NB4 (cell line): ENCODE measurements around the gene ADAM23.

Experiments
- DNase-seq: peaks from one replicate; pipeline ENCODE4 v3.0.0; 2010; ENCODE audit warnings: low read depth
- H3K4me3 ChIP-seq: one replicate; pipeline ENCODE4 v1.5.1; 2011; ENCODE audit warnings: mild to moderate bottlenecking, low read depth, low read length, moderate library complexity
- MYC ChIP-seq: IDR thresholded peaks from 2 replicates; pipeline ENCODE4 v1.6.1; 2011; ENCODE audit warnings: low read depth, low read length
- POLR2A ChIP-seq: IDR thresholded peaks from 2 replicates; pipeline ENCODE4 v1.6.1; 2011; ENCODE audit warnings: mild to moderate bottlenecking; ENCODE audit not compliant: insufficient read length; ENCODE audit errors: extremely low read depth
- TF ChIP-seq, protein P1 (sequence below): IDR thresholded peaks from 2 replicates; pipeline ENCODE4 v1.6.1; 2011; ENCODE audit warnings: low read depth, low read length
- TF ChIP-seq, protein P2 (sequence below): IDR thresholded peaks from one replicate; pipeline ENCODE4 v1.5.1; 2012; ENCODE audit warnings: low read depth, low read length

Gene ADAM23

DNA sequence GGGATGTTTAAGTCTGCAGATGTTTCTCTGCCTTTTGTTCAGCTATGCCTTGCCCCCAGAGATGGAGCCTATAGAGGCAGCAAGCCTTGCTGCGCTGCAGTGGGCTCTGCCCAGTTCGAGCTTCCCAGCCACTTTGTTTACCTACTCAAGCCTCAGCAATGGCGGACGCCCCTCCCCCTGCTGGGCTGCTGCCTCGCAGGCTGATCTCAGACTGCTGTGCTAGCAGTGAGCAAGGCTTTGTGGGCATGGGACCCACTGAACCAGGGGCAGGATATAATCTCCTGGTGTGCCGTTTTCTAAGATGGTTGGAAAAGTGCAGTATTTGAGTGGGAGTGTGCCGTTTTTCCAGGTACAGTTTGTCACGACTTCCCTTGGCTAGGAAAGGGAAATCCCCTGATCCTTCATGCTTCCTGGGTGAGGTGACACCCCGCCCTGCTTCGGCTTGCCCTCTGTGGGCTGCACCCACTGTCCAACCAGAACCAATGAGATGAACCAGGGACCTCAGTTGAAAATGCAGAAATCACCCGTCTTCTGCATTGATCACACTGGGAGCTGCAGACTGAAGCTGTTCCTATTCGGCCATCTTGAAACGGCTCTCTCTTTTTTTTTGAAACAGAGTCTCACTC lies 27.6 kb upstream of the ADAM23 start:
- H3K4me3 ChIP-seq, result no peak overlapping the region
- TF ChIP-seq POLR2A (no peak), MYC (no peak)
- TF ChIP-seq, protein P1, sequence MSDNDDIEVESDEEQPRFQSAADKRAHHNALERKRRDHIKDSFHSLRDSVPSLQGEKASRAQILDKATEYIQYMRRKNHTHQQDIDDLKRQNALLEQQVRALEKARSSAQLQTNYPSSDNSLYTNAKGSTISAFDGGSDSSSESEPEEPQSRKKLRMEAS, result no peak
- TF ChIP-seq, protein P2, sequence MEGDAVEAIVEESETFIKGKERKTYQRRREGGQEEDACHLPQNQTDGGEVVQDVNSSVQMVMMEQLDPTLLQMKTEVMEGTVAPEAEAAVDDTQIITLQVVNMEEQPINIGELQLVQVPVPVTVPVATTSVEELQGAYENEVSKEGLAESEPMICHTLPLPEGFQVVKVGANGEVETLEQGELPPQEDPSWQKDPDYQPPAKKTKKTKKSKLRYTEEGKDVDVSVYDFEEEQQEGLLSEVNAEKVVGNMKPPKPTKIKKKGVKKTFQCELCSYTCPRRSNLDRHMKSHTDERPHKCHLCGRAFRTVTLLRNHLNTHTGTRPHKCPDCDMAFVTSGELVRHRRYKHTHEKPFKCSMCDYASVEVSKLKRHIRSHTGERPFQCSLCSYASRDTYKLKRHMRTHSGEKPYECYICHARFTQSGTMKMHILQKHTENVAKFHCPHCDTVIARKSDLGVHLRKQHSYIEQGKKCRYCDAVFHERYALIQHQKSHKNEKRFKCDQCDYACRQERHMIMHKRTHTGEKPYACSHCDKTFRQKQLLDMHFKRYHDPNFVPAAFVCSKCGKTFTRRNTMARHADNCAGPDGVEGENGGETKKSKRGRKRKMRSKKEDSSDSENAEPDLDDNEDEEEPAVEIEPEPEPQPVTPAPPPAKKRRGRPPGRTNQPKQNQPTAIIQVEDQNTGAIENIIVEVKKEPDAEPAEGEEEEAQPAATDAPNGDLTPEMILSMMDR, result no peak
- DNase-seq, result no peak

DNA sequence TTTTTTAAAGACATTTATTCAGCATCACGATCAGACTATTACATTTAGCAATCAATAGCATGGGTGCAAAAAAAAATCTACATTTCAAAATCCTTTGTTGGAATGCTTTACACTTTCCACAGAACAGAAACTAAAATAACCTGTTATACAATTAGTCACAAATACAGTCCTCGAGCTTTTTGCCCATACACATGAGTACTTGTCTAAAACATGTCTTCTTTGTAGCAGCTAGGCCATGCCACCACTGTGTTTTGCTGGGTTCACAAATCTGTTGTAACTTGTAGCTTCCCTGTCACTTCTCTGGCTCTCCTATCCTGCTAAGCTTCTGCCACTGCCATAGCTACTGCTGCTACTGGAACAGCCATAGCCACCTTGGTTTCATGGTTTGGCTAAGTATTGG lies 24.4 kb upstream of the ADAM23 start:
- no peak for DNase-seq
- H3K4me3 ChIP-seq, result no peak overlapping the region
- TF ChIP-seq, protein P2, result no peak
- TF ChIP-seq POLR2A (no peak), MYC (no peak)
- TF ChIP-seq, protein P1, result no peak

DNA sequence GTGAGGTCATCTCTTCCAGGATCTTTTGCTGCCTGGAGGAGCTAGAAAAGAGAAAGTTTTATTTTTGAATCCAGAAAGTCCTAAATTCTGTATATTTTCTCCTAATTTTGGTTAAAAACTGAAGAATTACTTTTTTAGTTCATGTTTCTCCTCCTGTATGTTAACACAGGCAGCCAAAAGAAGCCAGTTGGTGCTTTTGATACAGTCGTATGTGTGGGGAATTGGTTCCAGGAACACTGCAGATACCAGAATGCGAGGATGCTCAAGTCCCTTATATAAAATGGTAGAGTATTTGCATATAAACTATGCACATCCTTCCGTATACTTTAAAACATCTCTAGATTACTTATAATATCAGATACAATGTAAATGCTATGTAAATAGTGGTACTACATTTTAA lies 22.6 kb upstream of the ADAM23 start:
- H3K4me3 ChIP-seq, result no peak overlapping the region
- TF ChIP-seq, protein P2, result no peak
- TF ChIP-seq POLR2A (no peak), MYC (no peak)
- TF ChIP-seq, protein P1, result no peak
- DNase-seq, result no peak

DNA sequence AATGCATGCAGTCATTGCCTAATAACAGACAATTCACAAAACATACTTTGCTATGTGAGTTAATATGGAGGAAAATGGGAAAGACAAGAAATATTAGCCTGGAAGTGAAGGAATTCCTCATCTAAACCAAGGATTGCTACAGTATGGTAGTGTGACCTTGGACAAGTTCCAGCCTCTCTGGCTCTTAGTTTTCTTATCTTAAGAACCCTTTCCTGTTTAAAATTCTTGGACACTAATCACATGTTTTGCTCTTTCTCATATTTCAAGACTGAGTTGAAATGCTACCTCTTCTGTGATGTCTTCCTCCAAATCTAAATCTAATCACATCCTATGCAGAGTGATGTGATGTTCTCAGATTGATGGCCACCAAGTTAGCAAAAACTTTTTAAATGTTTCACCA lies 20.8 kb upstream of the ADAM23 start:
- TF ChIP-seq POLR2A (no peak), MYC (no peak)
- TF ChIP-seq, protein P2, result no peak
- TF ChIP-seq, protein P1, result no peak
- no peak overlapping the region for H3K4me3 ChIP-seq
- no peak for DNase-seq

DNA sequence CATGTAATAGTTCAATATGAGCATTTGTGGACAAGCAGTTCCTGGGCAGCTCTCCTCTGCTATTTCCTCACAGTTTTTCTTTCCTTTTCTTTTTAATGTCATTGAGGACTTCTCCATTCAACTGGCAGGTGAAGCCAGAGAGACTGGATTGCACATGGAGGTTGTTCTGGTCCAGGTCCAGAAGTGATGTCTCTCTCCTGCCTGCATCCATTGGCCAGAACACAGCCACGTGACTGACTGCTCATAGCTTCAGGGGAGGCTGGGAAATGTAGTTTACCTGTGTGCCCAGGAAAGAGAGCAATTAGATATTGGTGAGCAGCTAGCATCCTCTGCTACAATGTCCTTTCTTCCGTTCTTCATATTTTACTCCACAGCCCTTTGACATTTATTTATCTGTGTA lies 20.2 kb upstream of the ADAM23 start:
- TF ChIP-seq MYC (no peak), POLR2A (no peak)
- TF ChIP-seq, protein P1, result peak; percentile 50; the same call in 1 of the 2 replicates
- TF ChIP-seq, protein P2, result no peak
- no peak for DNase-seq
- no peak overlapping the region for H3K4me3 ChIP-seq
